GM12892 (cell line): Measurements from ENCODE around the gene HPX.

Experiments
- DNase-seq: peaks from one replicate; pipeline ENCODE4 v3.0.0; 2011; ENCODE audit not compliant: insufficient read length
- FAIRE-seq: peaks from 2 replicates; lab custom pipeline; 2011; peaks lifted over from hg19 to GRCh38; lab: Jason Lieb, UNC
- POLR2A ChIP-seq: IDR thresholded peaks from 2 replicates; pipeline ENCODE4 v1.6.1; 2011; ENCODE audit warnings: low read depth, low read length, control low read depth
- POLR2AphosphoS5 ChIP-seq: IDR thresholded peaks from 2 replicates; pipeline ENCODE4 v1.6.1; 2011; ENCODE audit warnings: low read depth, low read length, control low read depth
- TAF1 ChIP-seq: IDR thresholded peaks from 2 replicates; pipeline ENCODE4 v1.6.1; 2011; ENCODE audit warnings: low read depth, mild to moderate bottlenecking, control low read depth, low read length, borderline replicate concordance

The HPX gene

DNA sequence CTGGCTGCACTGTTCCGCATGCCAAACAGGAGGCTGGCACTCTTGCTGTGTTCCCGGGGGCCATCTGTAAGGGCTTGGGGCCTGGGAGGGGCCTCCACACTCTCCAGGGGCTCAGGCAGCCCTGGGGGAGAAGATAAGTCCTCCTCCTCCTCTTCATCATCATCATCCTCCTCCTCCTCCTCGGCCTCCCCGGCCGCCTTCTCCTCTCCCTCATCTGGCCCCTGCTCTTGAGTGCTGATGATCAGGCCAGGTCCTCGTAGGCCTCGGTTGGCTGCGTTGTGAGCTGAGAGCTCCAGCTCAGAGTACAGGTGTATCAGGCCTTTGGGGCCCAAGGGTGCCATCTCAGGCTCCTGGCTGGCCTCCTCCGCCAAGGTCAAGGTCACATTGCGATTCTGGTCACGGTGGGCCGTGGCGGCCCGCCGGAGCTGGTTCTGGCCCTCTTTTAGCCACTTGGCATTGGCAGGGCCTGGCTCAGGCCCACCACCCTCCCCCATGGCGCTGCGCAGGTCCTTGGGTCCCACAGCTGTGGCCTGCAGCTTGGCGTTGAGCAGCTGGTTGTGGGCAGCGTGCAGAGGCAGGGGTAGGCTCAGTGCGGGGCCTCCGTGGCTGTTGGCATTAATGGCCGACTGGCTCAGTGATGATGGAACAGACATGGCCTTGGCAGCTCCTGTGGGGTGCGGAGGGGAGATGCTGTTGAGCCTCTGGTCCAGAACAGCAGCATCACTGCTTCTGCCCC is 29.9 kb downstream of the HPX start:
- no peak for DNase-seq
- no peak for TF ChIP-seq POLR2A
- TF ChIP-seq POLR2AphosphoS5, result no peak
- no peak for TF ChIP-seq TAF1
- FAIRE-seq, result no peak

DNA sequence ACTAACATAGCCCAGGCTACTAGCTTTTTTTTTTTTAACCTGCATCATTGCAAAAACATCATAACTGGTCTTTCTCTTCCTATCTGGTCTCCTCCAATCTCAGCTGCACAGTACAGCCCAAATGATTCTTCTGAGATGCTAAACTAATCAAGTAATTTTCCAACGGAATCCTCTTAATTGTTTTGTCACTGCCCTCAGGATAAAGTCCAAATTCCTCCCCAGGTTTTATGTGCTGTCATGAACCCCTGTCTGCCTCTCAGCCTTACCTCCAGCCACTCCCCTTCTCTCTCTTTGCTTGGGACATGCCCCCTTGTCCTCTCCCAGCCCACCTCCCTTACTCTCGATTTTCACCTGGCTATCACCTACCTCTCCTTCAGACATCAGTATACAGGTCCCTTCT is 34.4 kb downstream of the HPX start:
- DNase-seq (no peak), FAIRE-seq (no peak)
- no peak for TF ChIP-seq TAF1
- no peak for TF ChIP-seq POLR2A
- no peak for TF ChIP-seq POLR2AphosphoS5

DNA sequence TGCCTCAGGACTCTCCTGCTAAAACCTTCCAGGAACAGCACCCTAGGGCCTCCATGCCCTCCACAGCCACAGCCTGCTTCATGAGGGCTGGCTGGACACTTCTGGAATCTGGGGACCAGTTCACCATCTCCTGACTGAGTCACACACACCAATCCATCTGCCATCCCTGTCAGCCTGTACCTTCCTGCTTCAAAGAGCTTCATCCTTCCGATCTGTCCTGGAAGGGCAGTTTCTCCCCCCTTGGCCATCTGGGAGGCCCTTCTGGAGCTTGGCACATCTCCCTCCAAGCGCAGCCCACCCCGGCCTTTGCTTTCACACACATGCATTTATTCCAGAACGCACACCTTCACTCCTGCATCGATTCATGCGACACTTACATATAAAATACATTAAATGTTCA is 34.9 kb downstream of the HPX start:
- FAIRE-seq (no peak), DNase-seq (no peak)
- TF ChIP-seq POLR2A (no peak), POLR2AphosphoS5 (no peak), TAF1 (no peak)

DNA sequence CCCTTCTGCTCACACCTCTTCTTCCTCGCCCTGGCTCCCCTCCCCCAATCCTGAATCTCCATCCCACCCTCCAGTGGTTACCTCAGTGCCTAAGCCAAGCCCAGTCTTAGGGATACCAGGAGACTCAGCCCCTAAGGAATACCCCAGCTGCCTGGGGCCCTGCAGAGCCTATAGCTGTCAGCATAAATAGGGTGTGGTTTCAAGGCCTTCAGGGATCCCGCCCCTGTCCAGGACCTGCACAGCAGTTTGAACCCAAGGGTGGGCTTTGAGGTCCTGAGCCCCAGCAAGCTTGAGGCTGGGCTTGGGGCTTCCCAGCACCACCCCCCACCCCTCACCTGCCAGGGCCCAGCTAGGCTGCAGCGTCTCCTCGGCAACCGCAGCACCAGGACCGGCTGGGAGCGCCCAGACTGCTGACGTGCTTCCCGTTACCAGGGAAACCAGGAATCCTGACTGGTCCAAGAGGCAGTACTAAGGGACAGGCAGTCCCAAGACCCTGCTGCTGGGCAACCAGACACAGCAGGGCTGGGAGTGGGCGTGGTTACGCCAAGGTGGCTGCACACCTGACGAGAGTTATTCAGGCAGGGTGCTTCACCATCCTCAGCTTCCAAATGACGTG is 35.6 kb downstream of the HPX start:
- DNase-seq, result no peak

DNA sequence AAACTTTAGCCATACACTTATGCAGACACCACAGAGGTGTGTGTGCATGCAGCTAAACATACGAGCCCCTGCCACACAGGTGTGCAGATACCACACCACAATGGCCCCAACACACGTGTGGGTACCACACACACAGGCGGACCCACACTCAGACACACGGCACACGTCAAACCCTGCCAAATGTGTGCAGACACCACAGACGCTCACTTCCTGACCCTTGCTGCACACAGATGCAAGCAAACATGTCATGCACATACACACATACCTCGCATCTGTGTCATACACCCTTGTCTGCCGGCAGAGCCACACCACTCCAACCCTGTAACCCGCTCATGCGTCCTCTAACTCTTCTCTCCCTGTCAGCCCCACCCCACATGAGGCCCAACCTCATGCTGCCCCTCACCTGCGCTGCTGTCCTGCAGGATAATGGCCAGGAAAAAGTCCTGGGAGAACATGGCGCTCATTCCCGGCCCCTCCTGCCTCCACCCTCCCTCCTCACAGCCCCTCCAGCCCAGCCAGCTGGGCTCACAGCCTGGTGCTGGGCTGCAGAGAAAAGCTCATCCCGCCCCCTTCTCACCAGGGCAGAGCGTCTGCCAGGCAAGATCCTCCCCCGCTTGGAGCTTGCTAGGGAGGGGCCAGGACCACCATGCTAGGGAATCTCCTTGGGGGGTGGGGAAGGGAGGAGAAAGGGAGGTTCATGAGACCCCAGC is 36.3 kb downstream of the HPX start:
- TF ChIP-seq POLR2AphosphoS5 (no peak), TAF1 (no peak), POLR2A (no peak)
- DNase-seq (no peak), FAIRE-seq (peak; percentile 27)

More for the DNA sequence above, 35.6 kb downstream of the HPX start:
- no peak for TF ChIP-seq POLR2A
- TF ChIP-seq TAF1, result no peak
- TF ChIP-seq POLR2AphosphoS5, result no peak
- no peak for FAIRE-seq

DNA sequence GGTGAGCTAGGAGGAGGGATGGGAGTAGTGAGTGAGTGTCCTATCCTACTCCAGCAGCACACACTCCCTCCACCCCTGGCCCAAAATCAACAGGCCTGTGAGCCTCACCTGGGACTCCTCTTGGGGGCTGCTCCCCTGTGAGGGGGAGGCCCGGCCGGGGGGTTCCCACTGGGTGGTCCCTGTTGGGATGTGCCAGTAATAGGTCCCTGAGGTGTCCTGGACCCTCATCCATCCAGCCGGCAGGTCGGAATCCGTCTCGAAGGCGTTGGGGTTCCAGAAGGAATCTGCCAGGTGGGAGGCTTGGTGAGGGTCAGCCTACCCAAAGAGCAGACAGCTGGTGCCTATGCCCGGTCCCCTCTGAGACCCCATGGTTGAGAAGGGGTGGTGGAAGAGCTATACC is 37.2 kb downstream of the HPX start:
- DNase-seq, result no peak
- TF ChIP-seq POLR2A, result no peak
- no peak for TF ChIP-seq POLR2AphosphoS5
- TF ChIP-seq TAF1, result no peak
- no peak for FAIRE-seq

DNA sequence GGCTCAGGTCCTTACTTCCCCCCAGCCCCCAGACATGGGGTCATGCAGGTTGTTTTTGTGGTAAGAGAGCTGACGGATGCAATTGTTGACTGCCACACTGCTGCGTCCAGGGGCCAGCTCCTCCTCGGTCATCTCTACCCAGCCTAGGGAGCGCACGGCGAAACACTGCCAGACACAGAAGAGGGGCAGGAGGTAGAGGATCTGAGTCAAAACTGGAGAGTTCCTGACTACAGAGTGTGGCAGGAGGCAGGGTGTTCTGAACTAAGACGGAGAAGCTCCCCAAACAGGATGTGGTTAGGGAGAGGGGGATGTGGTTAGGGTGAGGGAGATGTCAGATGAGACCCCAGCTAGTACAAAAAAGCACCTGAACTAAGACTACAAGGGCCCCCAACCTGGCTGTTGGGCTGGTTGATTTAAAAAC is 38.2 kb downstream of the HPX start:
- TF ChIP-seq TAF1 (no peak), POLR2AphosphoS5 (no peak), POLR2A (no peak; the same call in 1 of the 2 replicates)
- DNase-seq (peak; percentile 74), FAIRE-seq (peak; percentile 100)

DNA sequence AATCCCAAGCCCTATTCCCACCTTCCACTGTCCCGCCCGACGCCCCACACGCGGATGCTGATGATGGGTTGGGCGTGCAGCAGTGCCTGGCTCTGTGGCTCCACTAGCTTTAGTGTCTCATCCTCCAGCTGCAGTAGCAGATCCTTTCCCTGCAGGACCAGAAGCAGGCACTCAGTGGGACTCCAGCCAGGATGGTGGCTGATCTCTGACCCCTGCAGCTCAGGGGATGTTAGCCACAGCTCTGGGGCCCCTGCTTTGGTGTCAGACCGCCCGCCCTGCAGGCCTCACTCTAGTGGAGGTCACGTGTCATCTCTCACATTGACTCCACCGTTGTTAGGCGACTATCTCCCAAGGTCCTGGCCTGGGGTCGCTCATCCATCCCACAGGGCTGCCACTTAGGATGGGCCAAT is 38.7 kb downstream of the HPX start:
- TF ChIP-seq POLR2A, result no peak
- no peak for DNase-seq
- no peak for FAIRE-seq

DNA sequence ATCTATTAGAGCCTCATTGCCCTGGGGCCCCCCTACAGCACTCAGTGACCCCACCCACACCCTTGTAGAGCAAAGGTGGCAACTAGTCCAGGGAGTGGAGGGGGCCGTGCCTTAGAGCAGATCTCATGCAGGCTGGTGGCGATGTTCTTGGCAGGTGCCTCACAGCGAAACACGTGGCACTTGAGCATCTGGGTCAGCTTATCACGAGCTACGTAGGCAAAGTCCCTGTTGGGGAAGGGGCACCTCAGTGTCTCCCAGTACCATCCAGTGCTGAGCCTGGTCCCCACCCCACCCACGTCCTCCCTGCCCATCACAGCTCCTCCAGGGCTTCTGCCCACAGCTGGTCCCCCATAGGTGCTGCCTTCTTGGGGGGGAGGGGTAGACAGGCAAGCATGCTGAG is 39.3 kb downstream of the HPX start:
- FAIRE-seq (peak; percentile 73), DNase-seq (no peak)
- TF ChIP-seq TAF1 (no peak), POLR2AphosphoS5 (no peak), POLR2A (no peak)

DNA sequence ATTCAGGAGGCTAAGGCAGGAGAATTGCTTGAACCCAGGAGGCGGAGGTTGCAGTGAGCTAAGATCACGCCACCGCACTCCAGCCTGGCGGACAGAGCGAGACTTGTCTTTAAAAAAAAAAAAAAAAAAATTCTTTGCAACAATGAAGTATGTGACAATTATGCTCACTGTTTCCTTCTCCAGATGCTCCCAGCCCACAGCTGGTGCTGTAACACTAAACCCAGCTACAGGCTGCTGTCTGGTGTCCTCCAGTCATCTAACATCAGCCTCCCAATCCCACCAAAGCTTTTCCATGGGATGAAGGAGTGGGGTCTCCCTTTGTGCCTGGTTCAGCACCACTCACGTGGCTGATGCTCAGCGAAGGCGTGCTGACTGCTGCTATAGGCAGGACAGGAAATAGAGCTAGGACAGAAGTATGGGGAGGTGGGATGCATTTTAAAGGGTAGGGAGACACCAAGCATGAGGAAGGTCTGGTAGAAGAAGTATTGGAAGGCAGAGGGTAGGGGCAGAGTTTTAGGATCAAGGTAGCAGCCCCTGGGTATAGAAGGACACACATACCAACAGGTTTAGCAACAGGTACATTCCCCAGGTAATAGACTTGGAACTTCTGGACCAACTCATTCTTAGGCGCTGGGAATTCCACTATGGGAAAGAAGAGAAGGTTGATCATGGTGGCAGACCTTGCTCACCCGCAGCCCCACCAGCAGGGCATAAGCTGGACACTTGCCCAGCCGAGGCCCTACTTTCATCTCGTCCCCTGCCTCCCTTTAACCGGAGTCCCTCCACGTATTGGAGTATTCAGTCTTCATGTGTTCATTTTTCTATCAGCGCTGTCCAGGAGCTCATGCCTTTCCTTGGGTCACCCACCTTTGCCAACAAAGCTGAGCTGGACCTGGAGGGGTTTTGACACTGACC is 40.1 kb downstream of the HPX start:
- no peak for TF ChIP-seq TAF1
- no peak for TF ChIP-seq POLR2AphosphoS5
- TF ChIP-seq POLR2A, result no peak
- no peak for FAIRE-seq
- DNase-seq, result no peak

DNA sequence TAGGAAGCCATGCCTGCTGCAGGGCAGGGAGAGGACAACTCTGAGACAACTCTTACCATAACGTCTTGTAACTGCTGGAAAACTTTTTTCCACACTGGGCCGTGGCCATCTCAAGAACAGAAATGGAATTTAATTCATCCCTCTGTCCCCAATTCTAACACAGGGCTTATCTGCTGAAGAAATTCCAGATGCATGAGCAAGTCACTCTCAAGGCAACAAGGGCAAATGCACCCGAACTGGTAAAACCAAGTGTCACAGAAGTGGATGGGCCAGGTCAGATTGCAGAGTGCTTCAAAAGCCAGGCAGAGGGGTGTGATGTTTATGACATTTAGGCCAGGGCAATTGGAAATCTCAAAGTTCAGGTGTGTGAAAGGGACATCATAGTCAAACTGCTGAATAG is 43.2 kb downstream of the HPX start:
- TF ChIP-seq TAF1 (no peak), POLR2AphosphoS5 (no peak), POLR2A (no peak)
- FAIRE-seq (no peak), DNase-seq (no peak)
